Immature natural killer cell (primary cell): ENCODE data around the gene HCFC1. TPM values are rescaled to one million over a fixed set of nuclear protein-coding genes. Genes with fewer than 3 reads are reported as not detected.

Experiments
- DNase-seq, 3 donors: peaks; one replicate each; pipeline ENCODE4 v3.0.0; 2022; ENCODE audit warnings: mixed read lengths in 1 of 3
- H3K27ac Mint-ChIP-seq, 6 donors: one replicate each; pipeline ENCODE4 v1.8.0; 2020; ENCODE audit warnings: mixed read lengths in 6 of 6, mild to moderate bottlenecking in 5 of 6, inconsistent platforms in 4 of 6, moderate library complexity in 3 of 6
- H3K27me3 Mint-ChIP-seq, 3 donors: one replicate each; pipeline ENCODE4 v1.8.0; 2020 to 2021; ENCODE audit warnings: low read depth in 3 of 3, mild to moderate bottlenecking in 3 of 3, mixed read lengths in 3 of 3, moderate library complexity in 3 of 3, inconsistent platforms in 1 of 3
- H3K36me3 Mint-ChIP-seq, 3 donors: one replicate each; pipeline ENCODE4 v1.8.0; 2020; ENCODE audit warnings: mixed read lengths in 3 of 3, inconsistent platforms in 2 of 3, mild to moderate bottlenecking in 2 of 3
- H3K4me1 Mint-ChIP-seq, 2 donors: one replicate each; pipeline ENCODE4 v1.8.0; 2020; ENCODE audit warnings: inconsistent platforms in 2 of 2, mild to moderate bottlenecking in 2 of 2, mixed read lengths in 2 of 2, moderate library complexity in 1 of 2
- H3K4me3 Mint-ChIP-seq, 5 donors: one replicate each; pipeline ENCODE4 v1.8.0; 2020; ENCODE audit warnings: mild to moderate bottlenecking in 5 of 5, mixed read lengths in 5 of 5, inconsistent platforms in 3 of 5, moderate library complexity in 3 of 5
- H3K9me3 Mint-ChIP-seq, 6 donors: one replicate each; pipeline ENCODE4 v1.8.0; 2020; ENCODE audit warnings: mild to moderate bottlenecking in 6 of 6, mixed read lengths in 6 of 6, inconsistent platforms in 4 of 6, moderate library complexity in 3 of 6
- polyA plus RNA-seq, 3 donors: library from polyadenylated mRNA; unstranded; fragments of 300-500 nt; fragmentation: Illumina TruSeq; gene quantifications; one replicate each; pipeline ENCODE4 v1.2.3, GENCODE V29; 2021

HCFC1 gene
- polyA plus RNA-seq, 3 donors from 2014 or later: 1.0 to 14.6 (median 2.9) TPM

- Mint-ChIP-seq H3K4me3 (peak overlapping the region in 1 of 5 donors; percentile 18), H3K4me1 (peaks cover 39 to 42% of the 10 kb centered on the region in 2 donors), H3K27me3 (peaks cover 16 to 19% (median 17%) of the 10 kb centered on the region in 3 donors), H3K27ac (peak overlapping the region in 3 of 6 donors; percentile 23 to 57 (median 44)), H3K36me3 (peaks cover 0 to 3% (median 3%) of the 10 kb centered on the region in 3 donors), H3K9me3 (peaks cover 0 to 1% (median 0%) of the 10 kb centered on the region in 6 donors)
- DNase-seq: no peak
Observed at GRCh38 chrX:153930011-153930910, 41.4 kb downstream of the HCFC1 start.

GRCh38 chrX:153929576-153929975, 42.0 kb downstream of the HCFC1 start:
- peak overlapping the region in 5 of 6 donors; percentile 54 to 99 (median 96) for H3K27ac Mint-ChIP-seq

GRCh38 chrX:153928846-153929245, 42.8 kb downstream of the HCFC1 start:
- DNase-seq: no peak
- peaks cover 0 to 1% (median 0%) of the 10 kb centered on the region in 6 donors for H3K9me3 Mint-ChIP-seq
- H3K27me3 Mint-ChIP-seq: peaks cover 17 to 21% (median 19%) of the 10 kb centered on the region in 3 donors
- H3K36me3 Mint-ChIP-seq: peaks cover 0 to 3% (median 3%) of the 10 kb centered on the region in 3 donors
- H3K4me1 Mint-ChIP-seq: peaks cover 48 to 51% of the 10 kb centered on the region in 2 donors
- peak overlapping the region; percentile 44 to 95 (median 92) for H3K4me3 Mint-ChIP-seq
- H3K27ac Mint-ChIP-seq: peak overlapping the region; percentile 54 to 99 (median 97)

More at GRCh38 chrX:153929576-153929975, 42.0 kb downstream of the HCFC1 start:
- peaks cover 17 to 21% (median 19%) of the 10 kb centered on the region in 3 donors for H3K27me3 Mint-ChIP-seq
- H3K9me3 Mint-ChIP-seq: peaks cover 0 to 1% (median 0%) of the 10 kb centered on the region in 6 donors
- peaks cover 46 to 49% of the 10 kb centered on the region in 2 donors for H3K4me1 Mint-ChIP-seq
- DNase-seq: no peak
- peaks cover 0 to 3% (median 3%) of the 10 kb centered on the region in 3 donors for H3K36me3 Mint-ChIP-seq
- H3K4me3 Mint-ChIP-seq: no peak overlapping the region

- Mint-ChIP-seq H3K27ac (peak overlapping the region; percentile 96 to 100 (median 98)), H3K4me1 (peaks cover 51 to 53% of the 10 kb centered on the region in 2 donors), H3K9me3 (peaks cover 0 to 1% (median 0%) of the 10 kb centered on the region in 6 donors), H3K27me3 (peaks cover 15 to 21% (median 19%) of the 10 kb centered on the region in 3 donors), H3K36me3 (peaks cover 0 to 3% (median 3%) of the 10 kb centered on the region in 3 donors), H3K4me3 (peak overlapping the region; percentile 87 to 95 (median 92))
- DNase-seq: peak; percentile 94 to 98 (median 98)
Observed at GRCh38 chrX:153927922-153928760, 43.5 kb downstream of the HCFC1 start.

- Mint-ChIP-seq H3K36me3 (peaks cover 0 to 3% (median 3%) of the 10 kb centered on the region in 3 donors), H3K4me1 (peaks cover 57 to 58% of the 10 kb centered on the region in 2 donors), H3K27me3 (peaks cover 15 to 21% (median 19%) of the 10 kb centered on the region in 3 donors), H3K9me3 (peaks cover 0 to 1% (median 0%) of the 10 kb centered on the region in 6 donors), H3K27ac (peak overlapping the region; percentile 96 to 100 (median 98)), H3K4me3 (peak overlapping the region; percentile 87 to 93 (median 89))
- no peak for DNase-seq
Observed at GRCh38 chrX:153927672-153927921, 44.0 kb downstream of the HCFC1 start.

- peaks cover 62 to 63% of the 10 kb centered on the region in 2 donors for H3K4me1 Mint-ChIP-seq
- peaks cover 0 to 1% (median 0%) of the 10 kb centered on the region in 6 donors for H3K9me3 Mint-ChIP-seq
- peak overlapping the region; percentile 87 to 93 (median 89) for H3K4me3 Mint-ChIP-seq
- peaks cover 15 to 21% (median 19%) of the 10 kb centered on the region in 3 donors for H3K27me3 Mint-ChIP-seq
- peaks cover 1 to 3% (median 3%) of the 10 kb centered on the region in 3 donors for H3K36me3 Mint-ChIP-seq
- H3K27ac Mint-ChIP-seq: peak overlapping the region; percentile 96 to 100 (median 98)
- peak; percentile 83 to 86 (median 84) for DNase-seq
Observed at GRCh38 chrX:153926858-153927671, 44.6 kb downstream of the HCFC1 start.

- peaks cover 13 to 21% (median 19%) of the 10 kb centered on the region in 3 donors for H3K27me3 Mint-ChIP-seq
- no peak for DNase-seq
- peaks cover 1 to 3% (median 2%) of the 10 kb centered on the region in 3 donors for H3K36me3 Mint-ChIP-seq
- H3K27ac Mint-ChIP-seq: peak overlapping the region; percentile 96 to 100 (median 98)
- H3K4me3 Mint-ChIP-seq: peak overlapping the region; percentile 87 to 93 (median 89)
- peaks cover 0 to 1% (median 0%) of the 10 kb centered on the region in 6 donors for H3K9me3 Mint-ChIP-seq
- peaks cover 67% of the 10 kb centered on the region in 2 donors for H3K4me1 Mint-ChIP-seq
Observed at GRCh38 chrX:153926552-153926857, 45.1 kb downstream of the HCFC1 start.

GRCh38 chrX:153925739-153926551, 45.7 kb downstream of the HCFC1 start, which contains the start of gene ARHGAP4:
TSS of gene ARHGAP4 (minus strand) at chrX:153926264. CDS start at chrX:153926202, 62 bp downstream.
- H3K27ac Mint-ChIP-seq: peak within 1 kb of the TSS; percentile 96 to 100 (median 98)
- peak within 1 kb of the TSS; percentile 89 to 94 (median 93) for H3K4me3 Mint-ChIP-seq
- peaks cover 67% of the 10 kb centered on the region in 2 donors for H3K4me1 Mint-ChIP-seq
- DNase-seq: peak; percentile 62 to 71 (median 63)
- peaks cover 0 to 1% (median 0%) of the 10 kb centered on the region in 6 donors for H3K9me3 Mint-ChIP-seq
- peaks cover 12 to 21% (median 19%) of the 10 kb centered on the region in 3 donors for H3K27me3 Mint-ChIP-seq
- peaks cover 0 to 3% (median 0%) of the 10 kb centered on the region in 3 donors for H3K36me3 Mint-ChIP-seq

- DNase-seq: peak in 1 of 3 donors; percentile 34
- Mint-ChIP-seq H3K9me3 (peaks cover 0 to 1% (median 0%) of the 10 kb centered on the region in 6 donors), H3K27me3 (peaks cover 12 to 21% (median 19%) of the 10 kb centered on the region in 3 donors), H3K4me3 (peak overlapping the region; percentile 89 to 94 (median 93)), H3K4me1 (peaks cover 67 to 68% of the 10 kb centered on the region in 2 donors), H3K27ac (peak overlapping the region; percentile 92 to 98 (median 97)), H3K36me3 (peaks cover 0 to 3% (median 0%) of the 10 kb centered on the region in 3 donors)
Observed at GRCh38 chrX:153925387-153925738, 46.3 kb downstream of the HCFC1 start.

GRCh38 chrX:153924149-153924861, 47.3 kb downstream of the HCFC1 start:
- Mint-ChIP-seq H3K27me3 (peaks cover 13 to 21% (median 19%) of the 10 kb centered on the region in 3 donors), H3K4me3 (peak overlapping the region; percentile 89 to 94 (median 93)), H3K9me3 (peaks cover 0 to 1% (median 0%) of the 10 kb centered on the region in 6 donors), H3K36me3 (peaks cover 0 to 3% (median 0%) of the 10 kb centered on the region in 3 donors), H3K4me1 (peaks cover 65 to 73% of the 10 kb centered on the region in 2 donors), H3K27ac (peak overlapping the region; percentile 92 to 98 (median 97))
- peak; percentile 43 to 48 (median 46) for DNase-seq
